Measurements from ENCODE around the gene EWSR1. TPM values are rescaled to one million over a fixed set of nuclear protein-coding genes. Genes with fewer than 3 reads are reported as not detected.

Gene EWSR1
- total and polyA plus RNA-seq, 2 of the 4 experiments (the other 2 are of a cell fraction) = 243 to 518 TPM

- H3K9me1 ChIP-seq (ENCODE audit: insufficient read depth, low read length) = peaks cover 5% of the 10 kb centered on the region; the same call in 1 of the 2 replicates
- H4K20me1 ChIP-seq (ENCODE audit: insufficient read depth, low read length) = peaks cover 34% of the 10 kb centered on the region
- in situ Hi-C loops (cut with MboI; ENCODE audit: low sequenced_read_pairs) = no loop called here
- no peak overlapping the region for H3K9ac ChIP-seq (ENCODE audit: low read depth, low read length)
- no peak overlapping the region for H3K4me2 ChIP-seq (ENCODE audit: low read depth, low read length)
- H2AFZ ChIP-seq (replicated peaks; ENCODE audit: low read length, poor library complexity) = peak overlapping the region; percentile 87
- peak overlapping the region; percentile 29; the same call in 1 of the 2 replicates for H3K4ac ChIP-seq (ENCODE audit: low read depth, low read length)
- DNase-seq (no peak), ATAC-seq (ENCODE audit: low read depth) (no peak)
- peak overlapping the region; percentile 96 for H2AK9ac ChIP-seq (replicated peaks; ENCODE audit: low read depth, low read length, poor library complexity)
- H2BK120ac ChIP-seq (ENCODE audit: low read depth, low read length) = no peak overlapping the region
- TF ChIP-seq SMC3 (IDR thresholded peaks at IDR 0.05; ENCODE audit: low read depth, low read length) (no peak), RFX5 (IDR thresholded peaks at IDR 0.05; ENCODE audit: low read depth, low read length) (no peak), RCOR1 (IDR thresholded peaks at IDR 0.05; ENCODE audit: insufficient replicate concordance, low read length) (no peak), MXI1 (IDR thresholded peaks at IDR 0.05; ENCODE audit: borderline replicate concordance, low read depth, low read length) (no peak), BHLHE40 (IDR thresholded peaks at IDR 0.05; ENCODE audit: low read depth, low read length) (no peak), CEBPB (IDR thresholded peaks at IDR 0.05; ENCODE audit: low read depth, low read length) (no peak), NFE2L2 (IDR thresholded peaks at IDR 0.05; ENCODE audit: low read depth, low read length) (no peak), ELK1 (IDR thresholded peaks at IDR 0.05; ENCODE audit: borderline replicate concordance, low read depth, low read length) (no peak), FOS (IDR thresholded peaks at IDR 0.05; ENCODE audit: low read depth, low read length) (no peak), CHD1 (IDR thresholded peaks at IDR 0.05; ENCODE audit: low read depth, low read length) (no peak), USF2 (IDR thresholded peaks at IDR 0.05; ENCODE audit: low read depth, low read length) (no peak), MAFK (IDR thresholded peaks at IDR 0.05; ENCODE audit: low read depth, low read length) (no peak), CTCF (conservative IDR thresholded peaks at IDR 0.05; ENCODE audit: low read depth, low read length) (no peak), POLR2A (IDR thresholded peaks at IDR 0.05; ENCODE audit: low read depth, low read length) (no peak)
- no peak overlapping the region for H4K91ac ChIP-seq (ENCODE audit: insufficient read depth, low read depth, low read length)
- H4K5ac ChIP-seq (ENCODE audit: low read depth, low read length) = no peak overlapping the region
- ChIA-PET POLR2A (ENCODE audit: unreplicated experiment) (no interaction called here), CTCF (interaction anchor here (0.7 kb wide), 1 partner anchor 18 kb away, joined by 8 read pairs; no protein-coding TSS in a partner anchor)
- H2BK20ac ChIP-seq (ENCODE audit: low read depth, low read length) = no peak overlapping the region
- peaks cover 8 to 42% of the 10 kb centered on the region in 2 experiments; a peak in 3 of 4 replicates for H3K79me1 ChIP-seq (ENCODE audit: low read depth in 1 of 2, low read length in 2 of 2)
- H2AK5ac ChIP-seq (ENCODE audit: low read depth, low read length) = peak overlapping the region; percentile 88
- H3K18ac ChIP-seq (ENCODE audit: low read depth, low read length) = no peak overlapping the region
- H3K56ac ChIP-seq (ENCODE audit: extremely low read depth, insufficient read depth, low read length) = no peak overlapping the region
- H3K36me3 ChIP-seq (ENCODE audit: control insufficient read depth, insufficient read depth, low read length) = peaks cover 2% of the 10 kb centered on the region; the same call in 1 of the 2 replicates
- dilution Hi-C loops (cut with HindIII; ENCODE audit: low sequenced_read_pairs, unreplicated experiment) = no loop called here
- no peak overlapping the region for H3K23ac ChIP-seq (ENCODE audit: low read depth, low read length)
- no peak overlapping the region for H3K4me3 ChIP-seq (ENCODE audit: insufficient read depth, low read depth, low read length)
- peaks cover 17% of the 10 kb centered on the region for H3K4me1 ChIP-seq (ENCODE audit: control insufficient read depth, insufficient read depth, low read length)
- BruUV-seq (replicated peaks) = no TSS peak
- intact Hi-C loops (cut with micrococcal nuclease) = no loop called here
- no peak overlapping the region for H4K8ac ChIP-seq (ENCODE audit: low read depth in 2 of 2, low read length in 2 of 2)
- H3K14ac ChIP-seq (replicated peaks; ENCODE audit: low read depth, low read length) = no peak overlapping the region
- 69% methylated on average over 12 of the region's 28 CpGs; no CpG with 5 or more reads in 1 of the 2 experiments for WGBS, 2 experiments (ENCODE audit: extremely low coverage in 2 of 2, insufficient read length in 1 of 2)
- peaks cover 22% of the 10 kb centered on the region for H3K27me3 ChIP-seq (ENCODE audit: control insufficient read depth, insufficient read depth, low read length)
- H2BK5ac ChIP-seq (ENCODE audit: low read depth, low read length, poor library complexity, severe bottlenecking) = no peak overlapping the region
- H3K9me3 ChIP-seq (ENCODE audit: control insufficient read depth, insufficient read depth, low read length) = no peaks in the 10 kb centered on the region
- H3K27ac ChIP-seq (ENCODE audit: insufficient read depth, low read length) = no peak overlapping the region
- H2BK15ac ChIP-seq (ENCODE audit: low read depth, low read length) = no peak overlapping the region; the same call in 2 of the 3 replicates
Observed at GRCh38 chr22:29310065-29310862, 42.2 kb downstream of the EWSR1 start.

All from IMR-90 (cell line).